Measurements from ENCODE around the gene ATP6V1A. TPM values are rescaled to one million over a fixed set of nuclear protein-coding genes. Genes with fewer than 3 reads are reported as not detected.
A peak's percentile ranks its signal among the peaks of the same experiment; 100 is the strongest.

The ATP6V1A gene
- total and polyA plus RNA-seq, 2 of the 13 experiments (the other 11 are each of a cell fraction or from before 2014, with no cell fraction given) = 23.4 to 95.1 TPM

GRCh38 chr3:113744941-113745755 is 1.7 kb upstream of the ATP6V1A start (continued):
- no peak for TF ChIP-seq GPBP1L1 (CRISPR knock-in tag; IDR thresholded peaks at IDR 0.05)
- TF ChIP-seq ZSCAN25 (CRISPR knock-in tag; IDR thresholded peaks at IDR 0.05) = no peak
- no peak for TF ChIP-seq ELF1 (CRISPR knock-in tag; IDR thresholded peaks at IDR 0.05)
- no peak; the same call in 1 of the 2 replicates for TF ChIP-seq PATZ1 (CRISPR knock-in tag; IDR thresholded peaks at IDR 0.05)
- TF ChIP-seq TGIF2 (CRISPR knock-in tag; IDR thresholded peaks at IDR 0.05) = 0 out of 2 replicates have a peak, but pooled peaks have one; percentile 23
- TF ChIP-seq TP53 (CRISPR knock-in tag; conservative IDR thresholded peaks at IDR 0.05) = no peak
- TF ChIP-seq MTERF4 (CRISPR knock-in tag; IDR thresholded peaks at IDR 0.05) = no peak
- TF ChIP-seq STAT6 (CRISPR knock-in tag; IDR thresholded peaks at IDR 0.05; ENCODE audit: borderline replicate concordance) = no peak
- no peak for TF ChIP-seq RFX5 (IDR thresholded peaks at IDR 0.05; ENCODE audit: low read depth, low read length)
- no peak for TF ChIP-seq IRX3 (CRISPR knock-in tag; IDR thresholded peaks at IDR 0.05; ENCODE audit: borderline replicate concordance, low read depth)
- no peak for TF ChIP-seq FUBP1 (CRISPR knock-in tag; IDR thresholded peaks at IDR 0.05; ENCODE audit: borderline replicate concordance)
- TF ChIP-seq NR2F2 (IDR thresholded peaks at IDR 0.05; ENCODE audit: borderline replicate concordance, low read depth) = no peak
- TF ChIP-seq SETDB1 (CRISPR knock-in tag; IDR thresholded peaks at IDR 0.05; ENCODE audit: borderline replicate concordance) = no peak
- no peak for TF ChIP-seq LBX2 (CRISPR knock-in tag; IDR thresholded peaks at IDR 0.05; ENCODE audit: borderline replicate concordance)
- TF ChIP-seq NPAS2 (CRISPR knock-in tag; IDR thresholded peaks at IDR 0.05; ENCODE audit: borderline replicate concordance) = no peak
